GM18499 (cell line): Measurements from ENCODE around the gene CDC14B.
"Not testable (repeated sequence)": the region's sequence is repeated elsewhere in the genome, so short reads cannot be mapped to it uniquely, and the experiment has no call there.

Experiments used
- ATAC-seq: cut with Tn5 transposase; IDR thresholded peaks from one replicate; pipeline ENCODE4 v1.9.1; 2021; ENCODE audit warnings: moderate number of reproducible peaks; ENCODE audit not compliant: insufficient read depth, unreplicated experiment

The CDC14B gene

GRCh38 chr9:96619491-96620180, at the start of gene CDC14B:
Gene CDC14B (minus strand): TSS chr9:96619843. CDS start chr9:96619378, 465 bp downstream.
- no peak for ATAC-seq

GRCh38 chr9:96668868-96669534, 49.4 kb upstream of the CDC14B start:
- ATAC-seq = no peak

- ATAC-seq = no peak
These were observed 47.7 kb upstream of the CDC14B start for GRCh38 chr9:96667363-96667728.

GRCh38 chr9:96666653-96667362, 47.2 kb upstream of the CDC14B start:
- ATAC-seq = not testable (repeated sequence)

GRCh38 chr9:96665789-96666188, 46.1 kb upstream of the CDC14B start:
- ATAC-seq = no peak

- no peak for ATAC-seq
These were observed 44.0 kb upstream of the CDC14B start for GRCh38 chr9:96663506-96664120.

GRCh38 chr9:96661711-96662110, 42.1 kb upstream of the CDC14B start:
- ATAC-seq = no peak

- ATAC-seq = no peak
These were observed 41.1 kb upstream of the CDC14B start for GRCh38 chr9:96660692-96661248.

- ATAC-seq = no peak
These were observed 35.7 kb upstream of the CDC14B start, which contains the start of gene PRXL2C for GRCh38 chr9:96655198-96655851. Gene PRXL2C (minus strand): TSS chr9:96655317. CDS start chr9:96655281, 36 bp downstream.

- no peak for ATAC-seq
These were observed 35.0 kb upstream of the CDC14B start for GRCh38 chr9:96654450-96655197.

GRCh38 chr9:96651626-96652025, 32.0 kb upstream of the CDC14B start:
- no peak for ATAC-seq

- no peak for ATAC-seq
These were observed 30.1 kb upstream of the CDC14B start for GRCh38 chr9:96649620-96650324.

- no peak for ATAC-seq
These were observed 26.7 kb upstream of the CDC14B start for GRCh38 chr9:96646081-96646991.

- no peak for ATAC-seq
These were observed 24.5 kb upstream of the CDC14B start for GRCh38 chr9:96644137-96644536.

- ATAC-seq = no peak
These were observed 21.9 kb upstream of the CDC14B start for GRCh38 chr9:96641514-96641913.

- no peak for ATAC-seq
These were observed 19.1 kb upstream of the CDC14B start for GRCh38 chr9:96638606-96639364.

GRCh38 chr9:96636368-96636767, 16.7 kb upstream of the CDC14B start:
- ATAC-seq = no peak
